ENCODE data around the gene HSFX4. TPM values are rescaled to one million over a fixed set of nuclear protein-coding genes. Genes with fewer than 3 reads are reported as not detected.

The HSFX4 gene
- total and polyA plus RNA-seq, 2 of the 13 experiments (the other 11 are each of a cell fraction or from before 2014, with no cell fraction given), result not detected

DNA sequence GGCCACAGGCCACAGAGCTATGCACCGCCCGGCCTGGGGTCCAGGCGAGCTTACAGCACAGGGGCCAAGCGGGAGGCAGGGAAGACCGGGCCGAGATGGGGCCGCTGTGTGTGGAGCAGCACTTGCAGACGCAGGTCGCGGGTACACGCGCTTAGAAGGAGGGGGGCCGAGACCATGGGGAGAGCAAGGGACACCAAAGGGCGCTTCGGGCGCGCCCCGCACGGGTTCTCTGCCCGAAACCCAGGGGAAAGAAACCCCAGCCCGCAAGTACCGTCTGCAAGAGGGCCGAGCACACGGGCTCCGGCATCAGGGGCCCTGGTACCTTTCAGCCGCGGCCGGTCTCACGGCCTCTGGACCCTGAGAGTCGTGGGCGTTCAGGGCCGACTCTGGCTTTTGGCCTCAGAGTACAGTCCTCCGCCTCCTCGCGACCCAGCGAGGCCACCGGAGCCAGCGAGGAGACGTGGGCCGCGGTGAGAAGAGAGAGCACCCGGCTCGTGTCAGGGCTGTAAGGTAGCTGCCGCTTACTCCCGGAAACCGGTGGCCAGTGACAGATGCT, 8.6 kb downstream of the HSFX4 start (continued):
- TF ChIP-seq, protein P1, sequence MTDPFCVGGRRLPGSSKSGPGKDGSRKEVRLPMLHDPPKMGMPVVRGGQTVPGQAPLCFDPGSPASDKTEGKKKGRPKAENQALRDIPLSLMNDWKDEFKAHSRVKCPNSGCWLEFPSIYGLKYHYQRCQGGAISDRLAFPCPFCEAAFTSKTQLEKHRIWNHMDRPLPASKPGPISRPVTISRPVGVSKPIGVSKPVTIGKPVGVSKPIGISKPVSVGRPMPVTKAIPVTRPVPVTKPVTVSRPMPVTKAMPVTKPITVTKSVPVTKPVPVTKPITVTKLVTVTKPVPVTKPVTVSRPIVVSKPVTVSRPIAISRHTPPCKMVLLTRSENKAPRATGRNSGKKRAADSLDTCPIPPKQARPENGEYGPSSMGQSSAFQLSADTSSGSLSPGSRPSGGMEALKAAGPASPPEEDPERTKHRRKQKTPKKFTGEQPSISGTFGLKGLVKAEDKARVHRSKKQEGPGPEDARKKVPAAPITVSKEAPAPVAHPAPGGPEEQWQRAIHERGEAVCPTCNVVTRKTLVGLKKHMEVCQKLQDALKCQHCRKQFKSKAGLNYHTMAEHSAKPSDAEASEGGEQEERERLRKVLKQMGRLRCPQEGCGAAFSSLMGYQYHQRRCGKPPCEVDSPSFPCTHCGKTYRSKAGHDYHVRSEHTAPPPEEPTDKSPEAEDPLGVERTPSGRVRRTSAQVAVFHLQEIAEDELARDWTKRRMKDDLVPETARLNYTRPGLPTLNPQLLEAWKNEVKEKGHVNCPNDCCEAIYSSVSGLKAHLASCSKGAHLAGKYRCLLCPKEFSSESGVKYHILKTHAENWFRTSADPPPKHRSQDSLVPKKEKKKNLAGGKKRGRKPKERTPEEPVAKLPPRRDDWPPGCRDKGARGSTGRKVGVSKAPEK (CRISPR knock-in tag; IDR thresholded peaks at IDR 0.05; ENCODE audit: borderline replicate concordance), result no peak
- TF ChIP-seq ZFP90 (CRISPR knock-in tag; IDR thresholded peaks at IDR 0.05; ENCODE audit: borderline replicate concordance) (no peak), KDM5B (CRISPR knock-in tag; IDR thresholded peaks at IDR 0.05; ENCODE audit: borderline replicate concordance) (0 out of 2 replicates have a peak, but pooled peaks have one; percentile 49), ZFY (CRISPR knock-in tag; IDR thresholded peaks at IDR 0.05) (peak; percentile 75; the same call in 1 of the 2 replicates), RBFOX2 (IDR thresholded peaks at IDR 0.05; ENCODE audit: low read depth, low read length) (peak; percentile 58; the same call in 1 of the 2 replicates), TARDBP (CRISPR knock-in tag; IDR thresholded peaks at IDR 0.05) (0 out of 2 replicates have a peak, but pooled peaks have one; percentile 9)
- TF ChIP-seq, protein P2, sequence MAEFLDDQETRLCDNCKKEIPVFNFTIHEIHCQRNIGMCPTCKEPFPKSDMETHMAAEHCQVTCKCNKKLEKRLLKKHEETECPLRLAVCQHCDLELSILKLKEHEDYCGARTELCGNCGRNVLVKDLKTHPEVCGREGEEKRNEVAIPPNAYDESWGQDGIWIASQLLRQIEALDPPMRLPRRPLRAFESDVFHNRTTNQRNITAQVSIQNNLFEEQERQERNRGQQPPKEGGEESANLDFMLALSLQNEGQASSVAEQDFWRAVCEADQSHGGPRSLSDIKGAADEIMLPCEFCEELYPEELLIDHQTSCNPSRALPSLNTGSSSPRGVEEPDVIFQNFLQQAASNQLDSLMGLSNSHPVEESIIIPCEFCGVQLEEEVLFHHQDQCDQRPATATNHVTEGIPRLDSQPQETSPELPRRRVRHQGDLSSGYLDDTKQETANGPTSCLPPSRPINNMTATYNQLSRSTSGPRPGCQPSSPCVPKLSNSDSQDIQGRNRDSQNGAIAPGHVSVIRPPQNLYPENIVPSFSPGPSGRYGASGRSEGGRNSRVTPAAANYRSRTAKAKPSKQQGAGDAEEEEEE (CRISPR knock-in tag; IDR thresholded peaks at IDR 0.05; ENCODE audit: borderline replicate concordance), result no peak

All from HepG2 (cell line).